K562 (cell line): Measurements from ENCODE around the gene GTF3C4. TPM values are rescaled to one million over a fixed set of nuclear protein-coding genes. Genes with fewer than 3 reads are reported as not detected.

Experiments
- ATAC-seq: fragments of 200-7000 bp; cut with Tn5 transposase; 3 replicates; pipeline ENCODE4 v1.9.1; 2020; ENCODE audit warnings: moderate library complexity
- BruUV-seq: library from RNA; stranded (reverse); fragments of 400-500 nt; replicated peaks from 2 replicates; lab custom pipeline; 2021; lab: Mats Ljungman, UMichigan
- CTCF ChIA-PET: fragments of 300-600 bp; formaldehyde crosslinking; extraction: SDS; loops from one replicate; lab custom pipeline; 2021; ENCODE audit warnings: low intra/inter-chr PET ratio; lab: Yijun Ruan, JAX
- POLR2A ChIA-PET: fragments of 300-600, 350-650 bp; sonication (Branson Sonifier 250); formaldehyde crosslinking; extraction: SDS; loops from one replicate; lab custom pipeline; 2021; ENCODE audit warnings: antibody characterized with exemption, inconsistent platforms; lab: Yijun Ruan, JAX
- DNase-seq, 4 experiments: peaks; one replicate each; pipeline versions ENCODE4 v3.0.0 to v3.0.0-alpha.2; 2011 to 2018; ENCODE audit warnings: low spot score in 3 of 4, mixed read lengths in 3 of 4; ENCODE audit errors: extremely low read depth in 1 of 4
- FAIRE-seq: peaks from 2 replicates; lab custom pipeline; 2011; peaks lifted over from hg19 to GRCh38; lab: Jason Lieb, UNC
- H2AFZ ChIP-seq: 2 replicates; pipeline ENCODE4 v1.6.0; 2011; ENCODE audit warnings: low read depth, low read length, control low read depth, inconsistent platforms
- H3K27ac ChIP-seq: fragments of 200-600 bp; 3 replicates; pipeline ENCODE4 v1.8.0; 2011; ENCODE audit warnings: low read depth, mild to moderate bottlenecking, control low read depth, inconsistent platforms, low read length, moderate library complexity, mixed read lengths; ENCODE audit errors: extremely low read depth
- H3K27me3 ChIP-seq, 2 experiments: fragments of 300-600 bp in 1 of 2; 2 replicates in 1 of 2; 3 replicates in 1 of 2; pipeline versions ENCODE4 v1.6.0 to v1.8.0; 2011; ENCODE audit warnings: inconsistent platforms in 2 of 2, low read length in 2 of 2, mild to moderate bottlenecking in 1 of 2, mixed read lengths in 1 of 2, moderate library complexity in 1 of 2; ENCODE audit not compliant: control insufficient read depth in 2 of 2, insufficient read depth in 2 of 2
- H3K36me3 ChIP-seq: fragments of 300-600 bp; 3 replicates; pipeline ENCODE4 v1.8.0; 2011; ENCODE audit warnings: mild to moderate bottlenecking, low read length, inconsistent platforms; ENCODE audit not compliant: control insufficient read depth, insufficient read depth
- H3K4me1 ChIP-seq, 2 experiments: fragments of 200-600 bp in 1 of 2; replicated peaks in 1 of 2; 2 replicates in 1 of 2; 3 replicates in 1 of 2; pipeline versions ENCODE4 v1.5.1 to v1.8.0; 2011; ENCODE audit warnings: inconsistent platforms in 2 of 2, low read length in 2 of 2, mild to moderate bottlenecking in 1 of 2, mixed read lengths in 1 of 2, moderate library complexity in 1 of 2; ENCODE audit not compliant: control insufficient read depth in 2 of 2, insufficient read depth in 2 of 2
- H3K4me2 ChIP-seq: 2 replicates; pipeline ENCODE4 v1.6.1; 2011; ENCODE audit warnings: low read length, control low read depth, inconsistent platforms, mixed read lengths; ENCODE audit not compliant: insufficient read depth
- H3K4me3 ChIP-seq: fragments of 200-600 bp; sonication (generic), shearing (Covaris generic); 2 replicates; pipeline ENCODE4 v1.5.1; 2016; ENCODE audit warnings: control low read depth, inconsistent platforms
- H3K79me2 ChIP-seq: fragments of 200-600 bp; 3 replicates; pipeline ENCODE4 v1.8.0; 2011; ENCODE audit warnings: low read length, inconsistent platforms; ENCODE audit not compliant: control insufficient read depth, insufficient read depth
- H3K9ac ChIP-seq, 2 experiments: 2 replicates each; pipeline versions ENCODE4 v1.6.0 to v1.6.1; 2011; ENCODE audit warnings: low read depth in 2 of 2, low read length in 2 of 2, control low read depth in 1 of 2, inconsistent platforms in 1 of 2, mild to moderate bottlenecking in 1 of 2, mixed read lengths in 1 of 2; ENCODE audit not compliant: insufficient read depth in 1 of 2
- H3K9me1 ChIP-seq: one replicate; pipeline ENCODE4 v1.6.0; 2011; ENCODE audit warnings: inconsistent platforms, mild to moderate bottlenecking, low read length, moderate library complexity; ENCODE audit not compliant: control insufficient read depth, insufficient read depth
- H3K9me3 ChIP-seq: replicated peaks from 2 replicates; pipeline ENCODE4 v1.5.1; 2011; ENCODE audit warnings: low read depth, low read length, inconsistent platforms; ENCODE audit not compliant: control insufficient read depth, insufficient read depth
- H4K20me1 ChIP-seq: replicated peaks from 2 replicates; pipeline ENCODE4 v1.6.1; 2011; ENCODE audit warnings: low read length, inconsistent platforms, mixed read lengths; ENCODE audit not compliant: control insufficient read depth, insufficient read depth
- CCNT2 ChIP-seq: IDR thresholded peaks from 2 replicates; pipeline ENCODE4 v1.6.1; 2011; ENCODE audit warnings: borderline replicate concordance, low read depth, mild to moderate bottlenecking, moderate library complexity, mixed read lengths, low read length; ENCODE audit not compliant: insufficient read length; ENCODE audit errors: extremely low read depth
- ELK1 ChIP-seq: sonication (generic); formaldehyde crosslinking; IDR thresholded peaks from 2 replicates; pipeline ENCODE4 v1.8.1; 2022; ENCODE audit warnings: missing genetic modification reagents
- ETS2 ChIP-seq: IDR thresholded peaks from 2 replicates; pipeline ENCODE4 v1.6.1; 2016; ENCODE audit warnings: borderline replicate concordance, missing genetic modification characterization, mild to moderate bottlenecking, moderate library complexity, missing compliant biosample characterization; ENCODE audit not compliant: poor library complexity, severe bottlenecking
- HDAC2 ChIP-seq: fragments of 450-650 bp; IDR thresholded peaks from 2 replicates; pipeline ENCODE4 v1.6.1; 2016; ENCODE audit warnings: mild to moderate bottlenecking
- KDM4B ChIP-seq, 2 experiments: fragments of 450-650 bp in 1 of 2; sonication (generic) in 1 of 2; IDR thresholded peaks; 2 replicates each; pipeline ENCODE4 v1.6.1; 2016 to 2017; ENCODE audit warnings: borderline replicate concordance in 2 of 2, antibody characterized with exemption in 1 of 2, low read depth in 1 of 2, mild to moderate bottlenecking in 1 of 2
- KHSRP ChIP-seq: fragments of 450-650 bp; IDR thresholded peaks from 2 replicates; pipeline ENCODE4 v1.6.1; 2017
- L3MBTL2 ChIP-seq: fragments of 450-650 bp; IDR thresholded peaks from 2 replicates; pipeline ENCODE4 v1.6.1; 2016; ENCODE audit warnings: mild to moderate bottlenecking, moderate library complexity
- LARP7 ChIP-seq: fragments of 450-650 bp; IDR thresholded peaks from 2 replicates; pipeline ENCODE4 v1.6.1; 2016
- MBD2 ChIP-seq: sonication (generic); IDR thresholded peaks from 2 replicates; pipeline ENCODE4 v1.6.1; 2016; ENCODE audit warnings: low read depth, borderline replicate concordance
- MYBL2 ChIP-seq, 2 experiments: fragments of 450-650 bp in 1 of 2; sonication (generic) in 1 of 2; formaldehyde crosslinking in 1 of 2; IDR thresholded peaks; 2 replicates each; pipeline versions ENCODE4 v1.6.1 to v1.8.1; 2017 to 2022; ENCODE audit warnings: borderline replicate concordance in 1 of 2, inconsistent platforms in 1 of 2, low read depth in 1 of 2, mild to moderate bottlenecking in 1 of 2, missing genetic modification reagents in 1 of 2, moderate library complexity in 1 of 2
- NR1H2 ChIP-seq: sonication (generic); formaldehyde crosslinking; IDR thresholded peaks from 2 replicates; pipeline ENCODE4 v1.4.0; 2020; ENCODE audit warnings: mild to moderate bottlenecking, missing genetic modification reagents
- PHB2 ChIP-seq: fragments of 450-650 bp; IDR thresholded peaks from 2 replicates; pipeline ENCODE4 v1.6.1; 2017; ENCODE audit warnings: low read depth
- PHF21A ChIP-seq: fragments of 450-650 bp; IDR thresholded peaks from 2 replicates; pipeline ENCODE4 v1.6.1; 2017; ENCODE audit warnings: low read depth, borderline replicate concordance
- RFX5 ChIP-seq: IDR thresholded peaks from 2 replicates; pipeline ENCODE4 v1.6.1; 2011; ENCODE audit warnings: low read depth, mild to moderate bottlenecking, improper control_type of control experiment, low read length
- XRCC4 ChIP-seq: IDR thresholded peaks from one replicate; pipeline ENCODE4 v1.6.1; 2011; ENCODE audit not compliant: insufficient read depth, insufficient read length; ENCODE audit errors: extremely low read depth
- ZNF165 ChIP-seq: fragments of 250-450 bp; sonication (Bioruptor Pico); IDR thresholded peaks from 2 replicates; pipeline ENCODE4 v1.4.0; 2020; ENCODE audit warnings: borderline replicate concordance
- ZNF655 ChIP-seq: fragments of 250-450 bp; sonication (Bioruptor Pico); IDR thresholded peaks from 2 replicates; pipeline ENCODE4 v1.5.0; 2021
- ZNF830 ChIP-seq: fragments of 250-450 bp; sonication (Bioruptor Pico); IDR thresholded peaks from 2 replicates; pipeline ENCODE4 v1.5.0; 2021; ENCODE audit warnings: mild to moderate bottlenecking
- WGBS: fragments of 100-300 bp; shearing (Covaris generic); methylation state at CpG from one replicate; pipeline ENCODE4 v1.1.6; 2016; ENCODE audit warnings: low coverage, mixed read lengths; ENCODE audit not compliant: insufficient coverage; ENCODE audit errors: missing lambda C conversion rate; 5-methylcytosine and 5-hydroxymethylcytosine counted together
- in situ Hi-C: fragments of 300-500 bp; cut with MboI; formaldehyde crosslinking; loops from 4 replicates; pipeline ENCODE4 v1.15.0; 2018; ENCODE audit warnings: inconsistent platforms, mixed read lengths
- intact Hi-C: fragments of 100-400 bp; cut with micrococcal nuclease; formaldehyde crosslinking; loops from 2 replicates; pipeline ENCODE4 v1.14.2; 2022
- polyA plus RNA-seq, 8 experiments: library from polyadenylated mRNA; depleted of rRNA in 4 of 8; stranded (reverse) in 5 of 8; unstranded in 3 of 8; fragments of >200 nt; fragmentation: Nextera tagmentation in 2 of 8; fragmentation: Illumina TruSeq in 1 of 8; extraction: Ambion mirVana in 2 of 8; extraction: Trizol in 1 of 8; gene quantifications; 2 replicates each; pipeline versions ENCODE4 v1.2.1 to v1.2.3, GENCODE V29; 2011 to 2014; ENCODE audit warnings: inconsistent platforms in 1 of 8, missing spikeins in 1 of 8
- total RNA-seq, 7 experiments: library from RNA; depleted of rRNA in 6 of 7; stranded (reverse); fragments of >200 nt in 6 of 7; fragmentation: Illumina TruSeq in 2 of 7; extraction: Trizol in 2 of 7; gene quantifications; 2 replicates each; pipeline versions ENCODE4 v1.2.1 to v1.2.3, GENCODE V29; 2011 to 2021; ENCODE audit warnings: low replicate concordance in 1 of 7

Gene GTF3C4
- total and polyA plus RNA-seq, 9 of the 15 experiments (the other 6 are each of a cell fraction or from before 2014, with no cell fraction given) = 3.9 to 20.0 (median 12.2) TPM

DNA sequence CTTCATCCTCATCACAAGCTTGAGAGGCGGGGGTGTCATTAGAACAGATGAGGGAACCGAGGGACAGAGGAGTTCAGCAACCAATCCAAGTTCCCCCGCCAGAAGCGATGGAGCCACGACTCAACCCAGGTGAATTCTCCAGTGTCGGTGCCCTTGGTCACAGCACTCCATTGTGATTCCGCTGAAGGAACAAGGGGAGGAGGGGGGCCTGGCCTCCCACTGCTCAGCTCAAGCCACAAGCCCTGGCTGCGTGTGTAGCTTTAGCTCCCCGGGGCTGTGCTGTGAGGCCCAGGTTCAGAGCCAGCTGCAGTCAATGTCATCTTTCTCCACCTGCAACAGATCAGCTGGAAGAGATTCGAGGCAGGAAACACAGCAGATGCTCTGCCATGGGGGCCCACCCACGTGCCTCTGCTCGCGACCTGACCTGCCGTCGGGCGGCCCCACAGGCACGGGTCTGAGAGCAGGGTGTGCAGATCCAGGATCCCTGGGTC, 72.6 kb downstream of the GTF3C4 start:
- no TSS peak for BruUV-seq
- POLR2A ChIA-PET = interaction anchor here (1.7 kb wide), 1 partner anchor 8 kb away, joined by 3 read pairs; no protein-coding TSS in a partner anchor
- in situ Hi-C loops (no loop called here), intact Hi-C loops (no loop called here)
- FAIRE-seq (no peak), DNase-seq (no peak), ATAC-seq (no peak)
- no peaks in the 10 kb centered on the region for H3K9me3 ChIP-seq
- H3K27ac ChIP-seq = no peak overlapping the region
- H3K27me3 ChIP-seq = peaks cover 71 to 78% of the 10 kb centered on the region in 2 experiments
- H3K9me1 ChIP-seq = peaks cover 3% of the 10 kb centered on the region
- H3K4me2 ChIP-seq = no peak overlapping the region
- WGBS = under 1% methylated on average over 17 of the region's 17 CpGs
- TF ChIP-seq L3MBTL2 = no peak
- TF ChIP-seq MYBL2 (IDR thresholded peaks at IDR 0.05; ENCODE audit: low read depth) = no peak
- TF ChIP-seq MYBL2 (CRISPR knock-in tag; IDR thresholded peaks at IDR 0.05; ENCODE audit: borderline replicate concordance) = no peak
- no peak for TF ChIP-seq PHB2
- TF ChIP-seq ZNF165 (CRISPR knock-in tag) = no peak
- no peak for TF ChIP-seq CCNT2
- TF ChIP-seq KDM4B (IDR thresholded peaks at IDR 0.05; ENCODE audit: borderline replicate concordance in 2 of 2, low read depth in 1 of 2) = no peak
- TF ChIP-seq LARP7 = no peak
- TF ChIP-seq ZNF830 (CRISPR knock-in tag) = no peak
- no peak for TF ChIP-seq ZNF655 (CRISPR knock-in tag)
- no peak for TF ChIP-seq MBD2
- no peak for TF ChIP-seq PHF21A
- no peak for TF ChIP-seq NR1H2 (CRISPR knock-in tag)
- no peak for TF ChIP-seq KHSRP
- TF ChIP-seq ETS2 (tag) = no peak
- no peak for TF ChIP-seq XRCC4
- TF ChIP-seq ELK1 (CRISPR knock-in tag) = no peak
- no peak for TF ChIP-seq RFX5
- TF ChIP-seq HDAC2 = no peak
- H3K79me2 ChIP-seq = no peaks in the 10 kb centered on the region
- CTCF ChIA-PET = no interaction called here
- no peak overlapping the region for H2AFZ ChIP-seq
- no peaks in the 10 kb centered on the region for H3K36me3 ChIP-seq
- H3K4me3 ChIP-seq = no peak overlapping the region
- no peaks in the 10 kb centered on the region for H3K4me1 ChIP-seq
- no peak overlapping the region for H3K9ac ChIP-seq
- peaks cover 10% of the 10 kb centered on the region; the same call in 1 of the 2 replicates for H4K20me1 ChIP-seq
